Measurements from ENCODE around the gene EVPL.
A peak's percentile ranks its signal among the peaks of the same experiment; 100 is the strongest.

EVPL gene

DNA sequence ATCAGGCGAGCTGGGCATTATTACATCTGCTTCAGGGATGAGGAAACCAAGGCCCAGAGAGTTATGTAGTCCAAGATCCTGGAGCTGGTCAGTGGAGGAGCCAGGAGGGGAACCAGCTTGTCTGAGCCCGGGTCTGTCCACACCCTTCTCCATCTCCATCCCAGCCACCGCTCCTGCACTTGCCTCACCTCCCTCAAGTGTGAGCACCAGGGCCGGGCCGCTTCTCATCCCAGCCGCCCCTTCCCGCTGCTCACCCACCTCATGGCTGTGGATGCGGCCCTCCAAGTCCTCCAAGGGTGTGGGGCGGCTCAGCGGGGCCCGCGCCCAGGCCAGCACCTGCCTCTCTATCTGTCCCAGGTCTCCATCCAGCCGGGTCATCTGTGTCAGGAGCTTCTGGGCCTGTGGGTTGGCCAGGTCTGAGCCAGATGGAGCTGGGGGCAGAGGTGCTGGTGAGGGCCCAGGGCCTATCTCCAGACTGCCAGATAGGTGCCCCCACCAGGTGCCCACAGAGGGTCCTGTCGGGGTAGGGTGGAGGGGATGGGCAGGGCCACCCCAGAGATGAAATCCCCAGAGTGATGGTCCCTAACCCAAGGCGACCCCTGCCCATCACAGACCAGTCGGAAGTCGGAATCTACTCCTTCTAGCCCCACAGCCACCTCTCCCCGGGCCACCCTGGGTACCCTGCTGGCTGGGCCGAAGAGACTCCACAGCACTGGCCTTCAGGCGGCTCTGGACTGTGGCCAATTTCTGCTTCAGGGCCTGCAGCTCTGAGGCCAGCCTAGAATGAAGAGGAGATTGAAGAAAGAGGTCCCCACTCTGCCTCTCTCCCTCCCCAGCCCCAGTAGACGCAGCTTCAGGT, 9.4 kb downstream of the EVPL start:
- DNase-seq (ENCODE audit: low read depth in 2 of 2) = no peak

DNA sequence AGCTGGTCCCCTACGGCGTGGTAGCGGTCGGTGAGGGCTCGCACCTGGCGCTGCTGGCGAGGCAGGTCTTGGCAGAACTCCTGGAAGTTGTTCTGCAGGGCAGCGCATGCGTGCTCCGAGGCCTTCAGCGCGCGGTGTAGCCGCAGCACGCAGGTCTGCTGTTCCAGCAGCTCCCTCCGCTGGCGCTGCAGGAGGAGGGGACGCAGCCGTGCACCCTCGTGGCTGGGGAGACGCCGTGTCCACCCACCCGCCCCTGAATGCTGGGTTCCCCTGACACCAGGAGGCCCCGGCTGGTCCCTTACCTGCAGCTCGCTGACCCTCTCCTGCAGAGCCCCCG, 12.2 kb downstream of the EVPL start:
- DNase-seq (ENCODE audit: low read depth in 2 of 2) = no peak

DNA sequence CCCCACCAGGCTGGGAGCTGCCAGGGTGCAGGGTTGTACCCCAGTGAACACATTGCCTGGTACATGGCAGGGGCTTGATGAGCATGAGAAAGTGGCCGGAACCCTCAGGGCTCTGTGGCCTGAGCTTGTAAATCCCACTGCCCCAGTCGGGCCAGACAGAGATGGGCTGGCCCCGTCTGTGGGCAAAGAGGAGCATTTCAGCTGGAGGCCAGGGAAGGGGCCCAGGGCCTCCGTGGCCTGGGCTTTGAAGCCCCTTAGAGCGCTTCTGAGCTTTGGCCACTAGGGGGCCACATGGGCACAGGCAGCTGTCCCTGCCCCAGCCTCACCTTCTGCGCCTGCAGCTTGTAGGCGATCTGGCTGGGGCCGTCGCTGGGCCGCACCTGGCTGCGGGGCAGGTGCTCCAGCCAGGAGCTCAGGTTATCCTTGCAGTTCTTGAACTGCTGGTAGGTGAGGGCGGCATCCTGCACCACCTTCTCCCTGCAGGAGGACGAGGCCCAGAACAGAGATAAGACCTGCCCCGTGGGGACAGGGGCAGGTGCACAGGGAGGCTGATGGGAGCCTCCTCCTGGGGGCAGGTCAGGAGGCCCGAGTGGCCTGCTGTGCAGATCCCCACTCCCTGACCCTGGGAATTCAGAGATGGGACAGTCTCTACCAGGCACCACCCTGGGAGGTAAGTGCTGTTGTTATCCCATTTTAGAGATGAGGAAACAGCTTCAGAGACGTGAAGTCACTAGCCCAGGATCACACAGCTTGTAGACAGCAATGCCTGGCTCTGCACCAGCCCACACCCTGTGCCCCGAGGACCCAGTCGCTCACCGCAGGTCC, 12.8 kb downstream of the EVPL start:
- peak; percentile 62 to 63 for DNase-seq (ENCODE audit: low read depth in 2 of 2)

DNA sequence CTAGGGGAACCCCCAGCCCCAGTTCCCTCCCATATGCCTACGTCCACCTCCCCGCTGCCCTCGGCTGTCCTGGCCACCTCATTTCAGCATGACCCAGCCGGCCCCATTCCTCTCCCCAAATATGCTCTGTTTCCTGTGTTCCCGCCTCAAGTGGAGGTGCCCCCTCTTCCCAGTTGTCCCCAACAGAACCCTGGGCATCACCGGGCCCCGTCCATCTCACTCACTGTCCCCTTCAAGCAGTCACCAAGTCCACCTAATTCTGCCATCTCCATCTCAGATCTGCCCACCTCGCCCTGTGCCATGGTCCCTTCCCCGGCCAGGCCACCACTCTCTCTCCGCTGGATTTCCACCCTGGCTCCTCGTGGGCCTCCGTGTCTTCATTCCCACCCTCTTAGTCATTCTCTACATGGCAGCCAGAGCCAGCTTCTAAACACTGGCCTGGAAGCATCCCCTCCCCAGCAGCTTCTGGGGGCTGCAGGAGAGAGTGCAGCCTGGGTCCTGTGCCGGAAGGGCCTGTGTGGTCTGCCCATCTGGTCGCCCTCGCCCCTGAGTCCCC, 13.7 kb downstream of the EVPL start:
- DNase-seq (ENCODE audit: low read depth in 2 of 2) = no peak

DNA sequence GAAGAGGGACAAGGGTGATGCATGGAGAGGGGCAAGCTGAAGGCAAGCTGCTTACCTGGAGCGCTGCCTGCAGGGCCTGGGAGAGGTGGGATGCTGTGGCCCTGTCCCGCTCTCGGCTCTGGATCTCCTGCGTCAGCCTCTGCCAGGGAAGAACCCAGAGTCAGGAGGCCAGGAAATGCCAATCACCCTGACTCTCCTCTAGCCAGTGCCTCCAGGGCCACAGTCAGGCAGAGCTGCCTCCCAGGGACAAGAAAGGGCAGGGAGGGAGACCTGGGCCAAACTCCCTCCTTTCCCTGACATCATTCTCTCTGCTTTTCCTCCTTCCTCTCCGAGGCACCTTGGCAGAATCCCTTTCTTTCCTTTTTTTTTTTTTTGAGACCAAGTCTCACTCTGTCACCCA, 15.2 kb downstream of the EVPL start:
- no peak for DNase-seq (ENCODE audit: low read depth in 2 of 2)

DNA sequence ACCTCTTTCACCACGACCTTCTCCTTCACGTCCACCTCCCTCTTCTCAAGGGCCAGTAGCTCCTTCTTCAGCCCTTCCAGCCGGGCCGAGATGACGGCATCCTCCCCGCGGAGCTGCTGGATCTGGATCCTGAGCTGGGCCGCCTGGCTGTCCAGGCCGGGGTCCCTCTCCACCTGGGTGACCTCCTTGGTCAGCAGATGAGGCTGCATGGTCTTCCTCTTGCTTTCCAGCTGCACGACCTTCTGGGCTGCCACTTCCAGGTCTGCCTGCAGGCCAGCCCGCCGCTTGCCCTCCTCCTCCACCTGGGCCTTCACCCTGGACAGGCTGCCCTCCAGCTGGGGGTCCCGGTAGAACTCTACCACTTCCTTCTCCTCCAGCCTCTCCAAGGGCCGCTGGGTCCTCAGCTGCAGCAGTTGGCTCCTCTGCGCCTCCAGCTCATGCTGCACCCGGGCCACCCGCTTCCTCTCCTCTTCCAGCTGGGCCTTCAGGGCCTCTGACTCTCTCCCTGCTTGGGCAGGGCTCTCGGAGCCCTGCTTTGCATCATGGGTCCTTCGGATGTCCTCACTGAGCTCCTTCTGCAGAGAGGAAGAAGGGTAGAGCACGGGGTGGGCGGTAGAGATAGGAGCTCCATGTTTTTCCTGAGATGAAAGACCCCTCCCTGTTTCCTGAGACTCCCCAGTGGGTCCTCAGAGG, 17.0 kb downstream of the EVPL start:
- DNase-seq (ENCODE audit: low read depth in 2 of 2) = no peak

DNA sequence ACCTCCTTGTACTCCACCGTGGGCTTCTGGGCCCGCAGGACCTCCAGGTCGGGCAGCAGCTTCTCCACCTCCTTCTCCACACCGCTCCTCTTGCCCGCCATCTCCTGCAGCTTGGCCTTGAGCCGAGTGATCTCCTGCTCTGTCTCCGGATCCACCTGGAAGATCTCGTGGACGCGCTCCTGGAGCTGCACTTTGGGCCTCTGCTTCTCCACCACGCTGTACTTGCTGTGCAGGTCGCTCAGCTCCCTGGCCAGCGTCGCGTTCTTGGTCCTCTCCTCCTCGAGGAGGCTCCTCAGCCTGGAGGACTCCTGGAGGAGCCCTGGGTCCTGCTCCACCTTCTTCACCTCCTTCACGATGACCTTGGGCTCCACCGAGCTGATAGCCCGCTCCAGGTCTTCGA, 17.7 kb downstream of the EVPL start:
- no peak for DNase-seq (ENCODE audit: low read depth in 2 of 2)

DNA sequence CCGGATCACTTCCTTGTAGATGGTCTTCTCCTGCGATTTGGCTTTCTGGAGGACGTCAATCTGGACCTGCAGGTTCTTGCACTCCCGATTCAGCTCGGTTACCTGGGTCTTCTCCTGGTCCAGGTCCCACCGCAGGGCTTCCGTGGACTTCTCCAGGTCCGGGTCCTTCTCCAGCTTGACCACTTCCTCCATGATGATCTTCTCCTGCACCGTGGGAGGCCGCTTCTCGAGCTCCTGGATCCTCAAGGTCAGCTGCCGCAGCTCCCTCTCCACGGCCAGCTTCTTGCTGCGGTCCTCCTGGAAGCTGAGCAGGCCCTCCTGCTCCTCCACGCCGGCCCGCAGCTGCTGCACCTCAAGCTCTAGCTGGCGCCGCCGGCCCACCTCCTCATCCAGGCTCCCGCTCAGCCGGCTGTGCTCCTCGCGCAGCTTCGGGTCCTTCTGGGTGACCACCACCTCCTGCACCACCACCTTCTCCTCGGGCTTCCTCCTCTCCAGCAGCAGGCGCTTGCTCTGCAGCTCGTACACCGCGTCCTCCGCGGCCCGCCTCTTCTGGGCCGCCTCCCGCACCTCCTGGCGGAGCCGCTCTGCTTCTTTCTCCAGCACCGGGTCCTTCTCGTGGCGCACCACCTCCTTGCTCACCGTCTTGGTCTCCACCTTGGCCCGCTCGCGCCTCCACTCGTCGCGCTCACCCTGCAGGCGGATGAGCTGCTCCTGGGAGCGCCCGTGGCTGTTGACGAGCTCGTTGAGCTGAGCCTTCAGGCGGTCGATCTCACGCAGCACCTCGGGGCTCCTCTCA, 18.3 kb downstream of the EVPL start:
- no peak for DNase-seq (ENCODE audit: low read depth in 2 of 2)

DNA sequence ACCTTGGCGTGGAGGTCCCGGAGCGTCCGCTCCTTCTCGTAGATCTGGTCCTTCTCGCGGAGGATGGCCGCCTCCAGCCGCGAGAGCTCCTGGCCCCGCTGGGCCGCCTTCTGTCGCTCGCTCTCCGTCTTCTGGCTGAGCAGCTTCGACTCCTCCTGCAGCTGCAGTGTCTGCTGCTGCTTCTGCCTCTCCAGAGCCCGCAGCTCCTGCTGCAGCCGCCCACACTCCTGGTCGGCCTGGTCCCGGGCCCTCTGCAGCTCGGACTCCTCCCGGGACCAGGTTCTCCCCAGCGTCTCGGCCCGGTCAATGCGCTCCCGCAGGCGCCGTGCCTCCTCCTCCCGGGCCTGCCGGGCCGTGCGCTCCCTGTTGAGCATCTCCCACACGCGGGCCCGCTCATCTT, 18.9 kb downstream of the EVPL start:
- DNase-seq (ENCODE audit: low read depth in 2 of 2) = no peak

DNA sequence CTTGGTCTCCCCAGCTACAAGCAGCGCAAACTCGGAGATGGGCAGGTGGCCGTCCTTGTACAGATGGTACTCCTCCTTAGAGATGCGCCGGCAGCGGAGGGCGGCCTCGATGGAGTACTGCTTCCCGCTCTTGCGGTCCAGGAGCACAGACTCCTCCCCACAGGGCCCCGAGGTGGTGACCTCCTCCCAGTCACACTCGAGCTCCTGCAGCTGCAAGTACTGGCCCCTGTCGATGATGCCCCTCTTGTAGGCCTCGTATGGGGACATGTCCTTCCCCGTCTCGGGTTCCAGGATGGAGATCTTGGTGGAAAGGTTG, 19.3 kb downstream of the EVPL start:
- no peak for DNase-seq (ENCODE audit: low read depth in 2 of 2)

DNA sequence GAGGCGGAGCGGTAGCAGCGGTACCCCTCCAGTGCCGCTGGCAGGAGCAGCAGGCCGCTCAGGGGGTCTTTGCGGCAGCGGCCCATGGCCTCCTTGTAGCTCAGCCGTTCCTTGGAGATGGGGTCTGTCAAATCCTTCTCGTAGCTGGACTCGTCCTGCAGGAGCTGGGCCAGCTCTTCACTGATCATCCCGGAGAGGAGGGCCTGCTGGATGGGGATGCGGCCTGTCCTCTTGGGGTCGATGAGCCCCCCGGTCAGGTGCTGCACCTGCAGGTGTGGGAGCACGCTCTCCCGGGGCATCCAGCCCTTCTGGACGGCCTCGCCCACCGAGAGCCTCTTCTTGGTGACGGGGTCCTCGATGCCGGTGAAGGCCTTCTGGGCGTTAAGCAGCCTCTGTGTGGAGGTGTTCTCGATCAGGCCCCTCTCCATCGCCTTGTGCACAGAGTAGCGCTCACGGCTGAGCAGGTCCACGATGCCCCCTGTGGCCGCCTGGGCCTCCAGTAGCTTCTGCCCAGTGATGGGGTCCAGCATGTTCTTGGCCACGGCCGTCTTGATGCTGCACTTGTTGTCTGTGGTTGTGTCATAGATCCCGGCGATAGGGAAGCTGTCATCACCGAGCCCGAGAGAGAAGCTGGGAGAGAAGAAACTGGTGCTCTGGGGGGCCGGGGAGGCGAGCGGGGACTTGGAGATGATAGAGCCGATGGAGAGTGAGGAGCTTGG, 19.8 kb downstream of the EVPL start:
- no peak for DNase-seq (ENCODE audit: low read depth in 2 of 2)

DNA sequence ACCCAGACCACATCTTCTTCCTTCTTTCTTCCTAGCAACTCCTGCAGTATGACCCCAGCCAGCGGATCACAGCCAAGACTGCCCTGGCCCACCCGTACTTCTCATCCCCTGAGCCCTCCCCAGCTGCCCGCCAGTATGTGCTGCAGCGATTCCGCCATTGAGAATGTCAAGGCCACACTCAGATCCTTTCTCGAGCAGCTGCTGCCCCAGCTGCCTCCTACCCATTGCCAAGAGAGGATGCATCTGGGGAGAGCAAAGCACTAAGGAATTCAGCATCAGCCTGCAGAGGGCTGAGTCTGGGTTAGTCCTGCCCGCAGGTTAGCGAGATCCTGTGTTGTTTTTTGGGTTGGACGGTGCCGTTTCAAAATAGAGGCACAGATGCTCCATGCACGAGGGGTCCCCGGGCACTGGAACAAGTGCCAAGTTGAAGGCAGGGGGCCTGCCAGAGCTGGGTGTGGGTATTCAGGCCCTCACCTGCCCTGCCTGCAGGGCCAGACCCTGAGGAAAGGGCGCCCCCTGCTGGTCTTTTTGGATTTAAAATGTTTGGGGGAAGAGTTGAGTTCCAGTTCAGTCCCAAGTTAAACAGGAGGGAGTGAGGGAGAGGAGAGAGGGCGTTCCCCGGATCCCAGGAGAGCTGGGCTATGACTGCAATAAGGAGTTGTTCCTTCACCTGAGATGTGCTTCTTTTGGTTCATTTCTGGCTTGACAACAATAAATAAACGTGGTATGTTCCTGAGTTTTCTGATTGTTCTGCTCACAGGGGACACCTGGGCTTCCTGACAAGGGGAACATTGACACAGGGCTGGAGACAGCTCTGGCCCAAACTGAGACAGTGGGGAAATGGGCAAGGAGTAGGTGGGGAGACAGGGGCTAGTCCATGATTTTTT, 21.6 kb downstream of the EVPL start:
- peak; percentile 48 to 59 for DNase-seq (ENCODE audit: low read depth in 2 of 2)

DNA sequence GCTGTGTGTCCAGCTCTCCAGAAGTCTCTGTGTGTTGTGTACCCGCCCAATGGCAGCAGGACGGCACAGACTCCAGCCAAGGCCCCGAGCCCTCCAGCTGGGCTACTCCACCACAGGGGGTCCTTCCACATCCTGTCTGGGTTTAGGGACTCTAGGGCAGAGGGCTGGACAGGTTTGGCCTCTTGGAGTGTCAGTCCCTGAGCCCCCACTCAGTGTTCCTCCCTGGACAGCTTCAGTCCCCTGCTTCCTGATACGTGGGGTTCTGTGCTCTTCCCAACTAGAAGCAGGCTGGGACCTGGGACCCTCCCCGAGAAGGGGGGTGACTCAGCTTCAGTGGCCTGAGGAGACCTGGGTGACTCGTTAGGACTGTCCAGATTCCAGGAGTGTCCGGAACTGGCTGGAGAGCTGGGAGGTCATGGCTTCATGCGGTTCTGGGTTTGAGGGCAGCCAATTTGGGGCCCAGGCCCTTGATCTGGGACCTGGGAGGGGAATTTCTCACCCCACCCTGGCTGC, 22.3 kb downstream of the EVPL start:
- DNase-seq (ENCODE audit: low read depth in 2 of 2) = no peak

DNA sequence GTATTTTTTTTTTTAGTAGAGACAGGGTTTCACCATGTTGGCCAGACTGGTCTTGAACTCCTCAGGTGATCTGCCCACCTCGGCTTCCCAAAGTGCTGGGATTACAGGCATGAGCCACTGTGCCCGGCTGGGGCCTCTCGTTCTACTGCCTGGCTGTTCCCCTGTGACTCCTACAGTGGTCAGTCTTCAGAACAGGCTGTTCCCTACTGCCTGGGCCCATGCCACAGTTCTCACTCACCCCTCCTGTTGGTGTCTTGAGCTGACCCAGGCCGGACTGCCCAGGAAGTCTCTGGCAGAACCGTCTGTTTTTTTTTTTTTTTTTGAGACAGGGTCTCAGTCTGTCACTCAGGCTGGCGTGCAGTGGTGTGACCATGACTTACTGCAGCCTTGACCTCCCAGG, 23.2 kb downstream of the EVPL start:
- DNase-seq (ENCODE audit: low read depth in 2 of 2) = no peak

DNA sequence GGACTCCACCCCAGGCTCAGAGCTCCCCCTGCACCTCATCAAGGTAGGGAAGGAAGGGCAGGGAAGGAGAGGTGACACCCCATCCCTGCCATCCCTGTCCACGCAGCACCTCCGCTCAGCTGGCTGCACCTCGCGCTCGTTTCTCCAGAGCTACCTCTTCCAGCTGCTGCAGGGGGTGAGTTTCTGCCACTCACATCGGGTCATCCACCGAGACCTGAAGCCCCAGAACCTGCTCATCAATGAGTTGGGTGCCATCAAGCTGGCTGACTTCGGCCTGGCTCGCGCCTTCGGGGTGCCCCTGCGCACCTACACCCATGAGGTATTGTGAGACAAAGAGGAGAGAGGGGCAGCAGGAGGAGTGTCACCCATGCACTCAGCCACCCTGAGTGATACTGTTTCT, 25.0 kb downstream of the EVPL start:
- no peak for DNase-seq (ENCODE audit: low read depth in 2 of 2)

DNA sequence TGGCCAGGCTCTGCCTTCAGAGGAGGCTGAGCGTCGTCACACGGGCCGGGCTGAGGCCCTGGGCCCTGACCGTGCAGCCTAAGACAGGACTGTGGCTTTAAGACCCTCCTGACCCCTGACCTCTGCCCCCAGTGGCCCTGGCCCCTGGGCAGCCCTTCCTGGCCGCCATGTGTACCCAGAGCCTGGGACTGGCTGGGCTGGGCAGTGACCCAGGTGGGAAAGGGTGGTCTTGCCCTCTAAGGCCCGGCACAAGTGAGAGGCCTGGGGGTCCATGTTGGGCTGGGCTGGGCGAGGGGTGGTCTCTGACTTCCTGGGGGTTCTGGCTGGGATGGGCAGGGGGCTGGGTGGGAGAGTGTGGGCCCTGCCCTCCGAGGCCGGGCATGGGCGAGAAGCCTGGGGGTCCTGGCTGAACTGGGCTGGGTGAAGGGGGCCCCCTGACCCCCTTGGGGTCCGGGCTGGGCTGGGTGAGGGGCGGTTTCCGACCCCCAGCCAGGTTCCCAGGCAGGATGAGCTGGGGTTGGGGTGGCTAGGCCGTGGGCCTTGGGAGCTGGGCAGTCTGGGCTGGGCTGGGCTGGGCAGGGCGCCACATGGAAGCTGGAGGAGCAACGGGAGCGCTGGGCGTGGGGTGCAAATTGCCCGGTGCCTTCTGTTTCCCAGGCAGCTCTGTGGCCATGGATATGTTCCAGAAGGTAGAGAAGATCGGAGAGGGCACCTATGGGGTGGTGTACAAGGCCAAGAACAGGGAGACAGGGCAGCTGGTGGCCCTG, 26.2 kb downstream of the EVPL start, which contains the start of gene CDK3:
CDK3 (plus strand) TSS at position 101 of the 767 bp plus-strand sequence; CDS start at position 672, 571 bp downstream.
- no peak for DNase-seq (ENCODE audit: low read depth in 2 of 2)

DNA sequence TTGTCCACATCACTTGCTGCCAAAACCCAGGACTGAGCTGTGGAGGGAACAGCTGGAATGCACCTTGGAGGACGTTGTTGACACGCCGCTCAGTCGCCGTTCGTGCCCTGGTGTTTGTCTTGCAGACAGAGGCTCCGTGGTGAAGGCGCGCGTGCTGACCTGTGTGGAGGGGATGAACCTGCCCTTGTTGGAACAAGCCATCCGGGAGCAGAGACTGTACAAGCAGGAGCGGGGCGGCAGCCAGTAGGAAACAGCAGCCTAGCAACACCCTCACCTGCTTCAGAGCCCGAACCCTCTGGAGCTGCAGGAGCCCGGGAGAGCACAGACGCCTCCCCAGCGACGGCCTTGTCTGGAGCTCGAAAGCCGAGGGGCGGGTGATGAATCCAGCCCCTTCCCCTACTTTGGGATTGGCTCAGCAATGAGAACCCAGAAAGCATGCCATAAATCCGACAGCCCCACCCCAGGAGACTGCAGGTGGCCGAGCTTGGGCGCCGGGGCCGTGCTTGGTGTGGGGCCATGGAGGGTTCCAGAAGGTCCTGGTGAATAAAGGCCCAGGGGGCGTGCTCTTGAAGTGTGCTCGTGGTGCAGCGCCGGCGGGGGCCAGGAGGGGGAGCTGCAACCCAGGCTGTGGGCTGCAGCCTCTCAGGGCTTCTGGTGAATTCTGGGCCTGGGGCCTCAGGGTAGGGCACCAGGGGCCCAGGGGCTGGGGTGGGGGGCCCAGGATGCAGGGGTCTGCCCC, 26.9 kb downstream of the EVPL start:
- DNase-seq (ENCODE audit: low read depth in 2 of 2) = peak; percentile 40 to 48

DNA sequence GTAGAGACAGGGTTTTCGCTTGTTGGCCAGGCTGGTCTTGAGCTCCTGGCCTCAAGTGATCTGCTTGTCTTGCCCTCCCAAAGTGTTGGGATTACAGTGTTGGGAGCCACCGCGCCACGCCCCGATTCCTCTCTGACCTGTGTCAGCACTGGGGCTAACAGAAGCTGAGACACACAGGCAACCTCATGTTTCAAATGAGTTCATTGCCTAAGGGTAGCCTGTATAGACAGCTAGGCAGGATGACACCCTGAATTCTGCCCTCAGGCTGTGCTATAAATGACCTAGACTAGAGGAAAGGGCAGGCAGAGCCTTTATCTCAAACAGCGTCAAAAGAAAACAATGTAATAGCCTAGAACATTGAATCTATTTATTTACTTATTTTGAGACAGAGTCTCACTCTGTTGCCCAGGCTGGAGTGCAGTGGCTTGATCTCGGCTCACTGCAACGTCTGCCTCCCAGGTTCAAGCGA, 28.7 kb downstream of the EVPL start:
- DNase-seq (ENCODE audit: low read depth in 2 of 2) = no peak
